Breast epithelium (tissue), 4 donors: ENCODE results near the gene CACFD1. TPM values are rescaled to one million over a fixed set of nuclear protein-coding genes. Genes with fewer than 3 reads are reported as not detected.
A peak's percentile ranks its signal among the peaks of the same experiment; 100 is the strongest.

ENCODE experiments used
- DNase-seq, 2 donors: peaks; one replicate each; pipeline ENCODE4 v3.0.0-alpha.2; 2019; ENCODE audit warnings: low spot score in 2 of 2
- H3K27ac ChIP-seq, 2 donors: fragments of 200-600 bp; sonication (generic) in 1 of 2; one replicate each; pipeline ENCODE4 v1.5.1; 2016 to 2019; ENCODE audit warnings: mild to moderate bottlenecking in 1 of 2
- H3K27me3 ChIP-seq, 2 donors: fragments of 200-600 bp; sonication (generic) in 1 of 2; one replicate each; pipeline versions ENCODE4 v1.5.1 to v1.6.0; 2017 to 2019; ENCODE audit warnings: control low read depth in 1 of 2, mild to moderate bottlenecking in 1 of 2
- H3K36me3 ChIP-seq: fragments of 200-600 bp; one replicate; pipeline ENCODE4 v1.5.1; 2019
- H3K4me1 ChIP-seq, 2 donors: fragments of 200-600 bp; sonication (generic); one replicate each; pipeline ENCODE4 v1.5.1; 2016 to 2019; ENCODE audit warnings: control low read depth in 1 of 2
- H3K4me3 ChIP-seq, 3 donors: fragments of 200-600 bp; sonication (generic); 1 replicate in 2 of 3; 2 replicates in 1 of 3; pipeline ENCODE4 v1.5.1; 2016 to 2019; ENCODE audit warnings: mild to moderate bottlenecking in 3 of 3, moderate library complexity in 2 of 3
- H3K9me3 ChIP-seq, 2 donors: fragments of 200-600 bp; sonication (generic) in 1 of 2; one replicate each; pipeline ENCODE4 v1.5.1; 2016 to 2019; ENCODE audit warnings: control low read depth in 1 of 2
- CTCF ChIP-seq, 3 donors: fragments of 450-650 bp; IDR thresholded peaks; one replicate each; pipeline ENCODE4 v1.5.1; 2016 to 2017; ENCODE audit warnings: antibody characterized with exemption in 3 of 3, mild to moderate bottlenecking in 3 of 3, moderate library complexity in 3 of 3
- POLR2A ChIP-seq: fragments of 450-650 bp; IDR thresholded peaks from one replicate; pipeline ENCODE4 v1.6.1; 2016; ENCODE audit warnings: antibody characterized with exemption, mild to moderate bottlenecking, moderate library complexity
- POLR2AphosphoS5 ChIP-seq, 3 donors: sonication (generic); formaldehyde crosslinking; IDR thresholded peaks; one replicate each; pipeline ENCODE4 v1.6.1; 2017; ENCODE audit warnings: antibody characterized with exemption in 3 of 3
- intact Hi-C: fragments of 100-400 bp; cut with DNase I; formaldehyde crosslinking; loops from one replicate; pipeline ENCODE4 v1.15.1; 2023; ENCODE audit warnings: low total_unique reads
- total RNA-seq, 3 donors: library from RNA; depleted of rRNA; stranded (reverse); fragments of >200 nt; gene quantifications; one replicate each; pipeline ENCODE4 v1.1.0, GENCODE V29; 2016

CACFD1 gene
- total RNA-seq, 3 donors from 2014 or later, result 5.0 to 19.5 (median 13.4) TPM

GRCh38 chr9:133457748-133458147, 2.0 kb upstream of the CACFD1 start:
- Histone ChIP-seq H3K27ac (no peak overlapping the region), H3K4me1 (peaks cover 0 to 7% of the 10 kb centered on the region in 2 donors), H3K36me3 (no peaks in the 10 kb centered on the region), H3K4me3 (no peak overlapping the region), H3K27me3 (no peaks in the 10 kb centered on the region), H3K9me3 (no peaks in the 10 kb centered on the region)
- DNase-seq, result no peak
- TF ChIP-seq POLR2AphosphoS5 (IDR thresholded peaks at IDR 0.05), result no peak
- TF ChIP-seq POLR2A, result no peak
- TF ChIP-seq CTCF (IDR thresholded peaks at IDR 0.05), result no peak
- intact Hi-C loops, result no loop called here

GRCh38 chr9:133458643-133459312, 1.0 kb upstream of the CACFD1 start:
- TF ChIP-seq CTCF (IDR thresholded peaks at IDR 0.05), result no peak
- TF ChIP-seq POLR2AphosphoS5 (IDR thresholded peaks at IDR 0.05), result no peak
- TF ChIP-seq POLR2A, result no peak
- H3K36me3 ChIP-seq, result no peaks in the 10 kb centered on the region
- H3K9me3 ChIP-seq, result no peaks in the 10 kb centered on the region
- peak overlapping the region; percentile 95 to 98 for H3K27ac ChIP-seq
- no peak for DNase-seq
- intact Hi-C loops, result no loop called here
- H3K4me3 ChIP-seq, result peak overlapping the region; percentile 70 to 81 (median 71)
- no peaks in the 10 kb centered on the region for H3K27me3 ChIP-seq
- peaks cover 0 to 7% of the 10 kb centered on the region in 2 donors for H3K4me1 ChIP-seq

GRCh38 chr9:133460405-133461175, 812 bp downstream of the CACFD1 start:
- no peaks in the 10 kb centered on the region for H3K36me3 ChIP-seq
- peak in 1 of 3 donors; percentile 25 for TF ChIP-seq POLR2AphosphoS5 (IDR thresholded peaks at IDR 0.05)
- TF ChIP-seq POLR2A, result no peak
- no peak for TF ChIP-seq CTCF (IDR thresholded peaks at IDR 0.05)
- DNase-seq, result peak; percentile 75 to 90
- H3K9me3 ChIP-seq, result no peaks in the 10 kb centered on the region
- peak overlapping the region; percentile 95 to 98 for H3K27ac ChIP-seq
- intact Hi-C loops, result no loop called here
- H3K27me3 ChIP-seq, result no peaks in the 10 kb centered on the region
- H3K4me1 ChIP-seq, result peaks cover 0 to 7% of the 10 kb centered on the region in 2 donors
- H3K4me3 ChIP-seq, result peak overlapping the region; percentile 70 to 81 (median 71)

DNA sequence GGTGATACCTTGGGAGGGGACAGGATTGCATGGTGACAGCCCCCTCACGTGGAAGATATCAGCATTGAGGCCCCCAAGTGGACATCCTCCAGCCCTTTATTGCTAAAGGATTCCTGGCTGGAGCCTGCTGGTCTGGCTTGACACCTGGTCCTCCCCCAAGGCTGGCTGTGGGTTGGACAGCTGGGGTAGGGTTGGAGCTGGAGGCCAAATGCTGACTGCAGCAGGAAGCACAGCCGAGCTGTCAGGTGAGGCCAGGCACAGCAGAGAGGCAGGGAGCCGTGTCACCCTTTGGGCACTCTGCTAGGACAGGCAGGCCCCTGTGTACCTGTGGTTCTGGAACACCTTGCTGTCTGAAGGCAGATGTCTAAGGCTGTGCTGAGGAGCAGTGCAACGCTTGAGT, 2.2 kb downstream of the CACFD1 start:
- H3K36me3 ChIP-seq, result no peaks in the 10 kb centered on the region
- no peaks in the 10 kb centered on the region for H3K9me3 ChIP-seq
- intact Hi-C loops, result no loop called here
- TF ChIP-seq CTCF (IDR thresholded peaks at IDR 0.05) (no peak), POLR2AphosphoS5 (IDR thresholded peaks at IDR 0.05) (no peak), POLR2A (no peak)
- DNase-seq, result no peak
- no peak overlapping the region for H3K4me3 ChIP-seq
- H3K27ac ChIP-seq, result no peak overlapping the region
- H3K27me3 ChIP-seq, result no peaks in the 10 kb centered on the region
- peaks cover 0 to 7% of the 10 kb centered on the region in 2 donors for H3K4me1 ChIP-seq
